B cell (primary cell): Measurements from ENCODE around the gene C10orf105. TPM values are rescaled to one million over a fixed set of nuclear protein-coding genes. Genes with fewer than 3 reads are reported as not detected.

Source experiments
- ATAC-seq: fragments of 200-7000 bp; cut with Tn5 transposase; one replicate; pipeline ENCODE4 v1.10.0; 2021; ENCODE audit warnings: low read depth, mild to moderate bottlenecking, moderate number of reproducible peaks, moderate library complexity
- CTCF ChIA-PET: fragments of 350-600 bp; sonication (Branson Sonifier 250); formaldehyde crosslinking; loops from one replicate; lab custom pipeline; 2021; ENCODE audit warnings: antibody characterized with exemption, inconsistent platforms; lab: Charles Lee
- POLR2A ChIA-PET: fragments of 350-600 bp; sonication (Branson Sonifier 250); formaldehyde crosslinking; loops from one replicate; lab custom pipeline; 2021; ENCODE audit warnings: antibody characterized with exemption; lab: Charles Lee
- DNase-seq: peaks from one replicate; pipeline ENCODE4 v3.0.0; 2013
- H2AFZ ChIP-seq: 2 replicates; pipeline ENCODE4 v1.6.1; 2012; ENCODE audit warnings: mild to moderate bottlenecking, low read depth, low read length; ENCODE audit not compliant: insufficient read depth, poor library complexity, severe bottlenecking
- H3K27ac ChIP-seq, 2 donors: 1 replicate in 1 of 2; 2 replicates in 1 of 2; pipeline ENCODE4 v1.5.1; 2012 to 2013; ENCODE audit warnings: low read length in 2 of 2, mild to moderate bottlenecking in 2 of 2, moderate library complexity in 1 of 2
- H3K27me3 ChIP-seq, 4 experiments: fragments of 200-600 bp in 1 of 4; sonication (generic) in 1 of 4; replicated peaks in 1 of 4; 1 replicate in 2 of 4; 2 replicates in 2 of 4; pipeline versions ENCODE4 v1.6.1 to v1.7.0; 2013 to 2016; ENCODE audit warnings: low read length in 3 of 4, mild to moderate bottlenecking in 2 of 4, mixed read lengths in 1 of 4, moderate library complexity in 1 of 4; ENCODE audit not compliant: insufficient read depth in 4 of 4, control insufficient read depth in 3 of 4; ENCODE audit errors: control extremely low read depth in 1 of 4
- H3K36me3 ChIP-seq, 2 experiments: replicated peaks in 1 of 2; 1 replicate in 1 of 2; 2 replicates in 1 of 2; pipeline versions ENCODE4 v1.6.1 to v1.7.1; 2013; ENCODE audit warnings: low read length in 1 of 2; ENCODE audit not compliant: insufficient read depth in 2 of 2, control insufficient read depth in 1 of 2; ENCODE audit errors: control extremely low read depth in 1 of 2, extremely low read depth in 1 of 2
- H3K4me1 ChIP-seq, 2 donors: fragments of 200-600 bp in 1 of 2; sonication (generic) in 1 of 2; 1 replicate in 1 of 2; 2 replicates in 1 of 2; pipeline versions ENCODE4 v1.5.1 to v1.6.1; 2013 to 2017; ENCODE audit warnings: low read length in 2 of 2; ENCODE audit not compliant: control insufficient read depth in 2 of 2, insufficient read depth in 2 of 2
- H3K4me2 ChIP-seq: replicated peaks from 2 replicates; pipeline ENCODE3; 2012; ENCODE audit warnings: mild to moderate bottlenecking, low read depth, low read length; ENCODE audit not compliant: poor library complexity, severe bottlenecking
- H3K4me3 ChIP-seq, 5 experiments: fragments of 200-600 bp in 1 of 5; sonication (generic) in 1 of 5; 1 replicate in 3 of 5; 2 replicates in 2 of 5; pipeline versions ENCODE4 v1.5.1 to v1.7.0; 2011 to 2016; ENCODE audit warnings: low read length in 4 of 5, mild to moderate bottlenecking in 4 of 5, low read depth in 2 of 5, control low read depth in 1 of 5, moderate library complexity in 1 of 5; ENCODE audit not compliant: insufficient read depth in 1 of 5; ENCODE audit errors: control extremely low read depth in 1 of 5, extremely low read depth in 1 of 5
- H3K79me2 ChIP-seq: fragments of 200-600 bp; sonication (generic); one replicate; pipeline ENCODE4 v1.6.0; 2016; ENCODE audit warnings: low read length; ENCODE audit not compliant: control insufficient read depth, insufficient read depth
- H3K9ac ChIP-seq: fragments of 200-600 bp; sonication (generic); 2 replicates; pipeline ENCODE4 v1.6.1; 2017; ENCODE audit warnings: mild to moderate bottlenecking, low read length, moderate library complexity
- H3K9me3 ChIP-seq, 3 donors: one replicate each; pipeline versions ENCODE4 v1.6.1 to v1.7.1; 2013; ENCODE audit warnings: low read length in 2 of 3; ENCODE audit not compliant: control insufficient read depth in 2 of 3, insufficient read depth in 1 of 3; ENCODE audit errors: control extremely low read depth in 1 of 3
- H4K20me1 ChIP-seq: 2 replicates; pipeline ENCODE4 v1.6.0; 2012; ENCODE audit warnings: mild to moderate bottlenecking, low read length; ENCODE audit not compliant: insufficient read depth, control insufficient read depth, poor library complexity, severe bottlenecking
- H3K27ac Mint-ChIP-seq: one replicate; pipeline ENCODE4 v1.8.0; 2021; ENCODE audit warnings: mixed read lengths
- H3K27me3 Mint-ChIP-seq: one replicate; pipeline ENCODE4 v1.8.0; 2021; ENCODE audit warnings: mixed read lengths
- H3K4me1 Mint-ChIP-seq: one replicate; pipeline ENCODE4 v1.8.0; 2021; ENCODE audit warnings: mixed read lengths
- H3K4me3 Mint-ChIP-seq: one replicate; pipeline ENCODE4 v1.8.0; 2021; ENCODE audit warnings: mixed read lengths
- H3K9me3 Mint-ChIP-seq: one replicate; pipeline ENCODE4 v1.8.0; 2022; ENCODE audit warnings: mixed read lengths; ENCODE audit not compliant: insufficient read depth
- EZH2 ChIP-seq: IDR thresholded peaks from 2 replicates; pipeline ENCODE4 v1.6.1; 2012; ENCODE audit warnings: borderline replicate concordance, low read depth, mild to moderate bottlenecking, moderate library complexity, low read length; ENCODE audit not compliant: insufficient read depth, poor library complexity, severe bottlenecking
- WGBS: methylation state at CpG from one replicate; pipeline ENCODE4 v1.1.5; 2013; ENCODE audit warnings: missing lambda C conversion rate; ENCODE audit not compliant: insufficient coverage; 5-methylcytosine and 5-hydroxymethylcytosine counted together
- intact Hi-C: fragments of 100-400 bp; cut with micrococcal nuclease; formaldehyde crosslinking; loops from one replicate; pipeline ENCODE4 v1.10.0; 2022
- polyA plus RNA-seq: library from polyadenylated mRNA; depleted of rRNA; stranded (reverse); fragments of >200 nt; gene quantifications from 2 replicates; pipeline ENCODE4 v1.2.3, GENCODE V29; 2012
- total RNA-seq, 2 donors: library from RNA; stranded (reverse); fragments of 120-200 nt in 1 of 2; gene quantifications; 1 replicate in 1 of 2; 2 replicates in 1 of 2; pipeline versions ENCODE4 v1.2.3 to v1.2.4, GENCODE V29; 2013 to 2022
- TF ChIP-seq, protein P1 (sequence below): fragments of 200-600 bp; IDR thresholded peaks from one replicate; pipeline ENCODE4 v1.8.0; 2022; ENCODE audit warnings: antibody characterized with exemption, mild to moderate bottlenecking

Gene C10orf105
- total and polyA plus RNA-seq, 2 donors (not counting 1 experiment from before 2014, with no cell fraction given): 0.03 TPM; not detected in 1

DNA sequence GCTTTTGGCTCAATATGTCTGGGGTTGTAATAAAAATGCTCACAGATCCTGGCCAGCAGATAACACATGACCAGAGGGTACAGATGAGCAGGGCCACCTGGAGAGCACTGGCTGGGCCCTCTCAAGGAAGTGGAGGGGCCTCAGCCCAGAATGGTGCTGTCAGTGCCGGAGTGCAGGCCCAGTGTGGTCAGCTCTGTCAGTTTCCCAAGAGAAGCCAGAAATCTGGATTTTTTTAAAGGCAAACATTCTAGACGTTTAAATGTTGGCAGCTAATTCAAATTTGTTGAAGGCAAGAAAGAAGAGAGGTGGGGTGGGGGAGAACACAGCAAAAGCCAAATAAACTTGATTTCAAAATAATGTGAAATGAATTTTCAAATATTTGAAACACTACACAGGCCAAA is 2.0 kb downstream of the C10orf105 start:
- no peak overlapping the region for H3K4me3 ChIP-seq
- H3K9me3 Mint-ChIP-seq: no peaks in the 10 kb centered on the region
- peaks cover 0 to 3% (median 0%) of the 10 kb centered on the region in 4 experiments for H3K27me3 ChIP-seq
- H3K79me2 ChIP-seq: no peaks in the 10 kb centered on the region
- ATAC-seq (no peak), DNase-seq (no peak)
- H3K4me3 Mint-ChIP-seq: no peak overlapping the region
- no peak overlapping the region for H3K27ac ChIP-seq
- intact Hi-C loops: no loop called here
- no peak overlapping the region for H2AFZ ChIP-seq
- WGBS: 88% methylated on average over 1 of the region's 2 CpGs
- H3K4me1 Mint-ChIP-seq: peaks cover 30% of the 10 kb centered on the region
- no peaks in the 10 kb centered on the region for H3K9me3 ChIP-seq
- ChIA-PET CTCF (interaction anchor here (0.7 to 14.0 kb wide), 5 partner anchors 10 to 404 kb away, joined by 3 to 199 read pairs (median 5); no protein-coding TSS in a partner anchor), POLR2A (no interaction called here)
- peaks cover 4% of the 10 kb centered on the region for H3K27me3 Mint-ChIP-seq
- no peak overlapping the region for H3K27ac Mint-ChIP-seq
- TF ChIP-seq, protein P1, sequence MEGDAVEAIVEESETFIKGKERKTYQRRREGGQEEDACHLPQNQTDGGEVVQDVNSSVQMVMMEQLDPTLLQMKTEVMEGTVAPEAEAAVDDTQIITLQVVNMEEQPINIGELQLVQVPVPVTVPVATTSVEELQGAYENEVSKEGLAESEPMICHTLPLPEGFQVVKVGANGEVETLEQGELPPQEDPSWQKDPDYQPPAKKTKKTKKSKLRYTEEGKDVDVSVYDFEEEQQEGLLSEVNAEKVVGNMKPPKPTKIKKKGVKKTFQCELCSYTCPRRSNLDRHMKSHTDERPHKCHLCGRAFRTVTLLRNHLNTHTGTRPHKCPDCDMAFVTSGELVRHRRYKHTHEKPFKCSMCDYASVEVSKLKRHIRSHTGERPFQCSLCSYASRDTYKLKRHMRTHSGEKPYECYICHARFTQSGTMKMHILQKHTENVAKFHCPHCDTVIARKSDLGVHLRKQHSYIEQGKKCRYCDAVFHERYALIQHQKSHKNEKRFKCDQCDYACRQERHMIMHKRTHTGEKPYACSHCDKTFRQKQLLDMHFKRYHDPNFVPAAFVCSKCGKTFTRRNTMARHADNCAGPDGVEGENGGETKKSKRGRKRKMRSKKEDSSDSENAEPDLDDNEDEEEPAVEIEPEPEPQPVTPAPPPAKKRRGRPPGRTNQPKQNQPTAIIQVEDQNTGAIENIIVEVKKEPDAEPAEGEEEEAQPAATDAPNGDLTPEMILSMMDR: no peak
- no peak for TF ChIP-seq EZH2
- H3K4me2 ChIP-seq: no peak overlapping the region
- no peaks in the 10 kb centered on the region for H4K20me1 ChIP-seq
- H3K9ac ChIP-seq: no peak overlapping the region
- no peaks in the 10 kb centered on the region for H3K36me3 ChIP-seq
- H3K4me1 ChIP-seq: peaks cover 32 to 38% of the 10 kb centered on the region in 2 donors

DNA sequence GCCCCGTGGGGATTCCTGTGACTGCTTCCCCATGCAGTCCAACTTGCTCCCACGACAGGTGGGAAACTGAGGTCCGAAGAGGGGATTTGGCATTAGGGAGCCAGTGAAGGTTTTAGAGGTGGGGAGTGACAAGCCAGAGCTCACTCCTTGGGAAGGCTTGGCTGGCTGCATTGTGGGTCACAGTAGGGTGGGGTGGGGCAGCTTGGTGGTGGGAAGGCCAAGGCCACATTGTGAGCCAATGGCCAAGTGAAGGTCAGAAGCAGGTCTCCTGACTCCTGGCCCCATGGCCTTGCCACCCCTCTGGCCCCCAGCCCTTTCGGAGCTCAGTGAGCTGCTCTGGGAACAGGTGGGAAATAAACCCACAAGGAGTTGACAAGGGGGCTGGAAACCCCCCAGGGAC is 2.5 kb downstream of the C10orf105 start:
- intact Hi-C loops: no loop called here
- H3K27me3 Mint-ChIP-seq: peaks cover 4% of the 10 kb centered on the region
- no peaks in the 10 kb centered on the region for H3K79me2 ChIP-seq
- no peak overlapping the region for H3K4me3 ChIP-seq
- no peaks in the 10 kb centered on the region for H3K9me3 Mint-ChIP-seq
- H3K9ac ChIP-seq: no peak overlapping the region
- H3K4me2 ChIP-seq: no peak overlapping the region
- H3K27me3 ChIP-seq: peaks cover 0 to 3% (median 0%) of the 10 kb centered on the region in 4 experiments
- ChIA-PET CTCF (interaction anchor here (0.7 to 14.0 kb wide), 6 partner anchors 9 to 108 kb away, joined by 3 to 199 read pairs (median 4); no protein-coding TSS in a partner anchor), POLR2A (no interaction called here)
- peaks cover 34 to 43% of the 10 kb centered on the region in 2 donors for H3K4me1 ChIP-seq
- no peak overlapping the region for H2AFZ ChIP-seq
- H3K27ac Mint-ChIP-seq: no peak overlapping the region
- no peak for ATAC-seq
- no peaks in the 10 kb centered on the region for H4K20me1 ChIP-seq
- no peak overlapping the region for H3K27ac ChIP-seq
- WGBS: 92% methylated on average over 3 of the region's 4 CpGs
- no peak for DNase-seq
- H3K4me3 Mint-ChIP-seq: no peak overlapping the region
- H3K4me1 Mint-ChIP-seq: peaks cover 33% of the 10 kb centered on the region
- H3K36me3 ChIP-seq: no peaks in the 10 kb centered on the region
- no peaks in the 10 kb centered on the region for H3K9me3 ChIP-seq
- TF ChIP-seq, protein P1: no peak
- no peak for TF ChIP-seq EZH2
